CD8-positive, alpha-beta memory T cell (primary cell): ENCODE results near the gene OOEP. TPM values are rescaled to one million over a fixed set of nuclear protein-coding genes. Genes with fewer than 3 reads are reported as not detected.
A peak's percentile ranks its signal among the peaks of the same experiment; 100 is the strongest.

Experiments used
- CTCF ChIA-PET: fragments of 350-600 bp; sonication (Branson Sonifier 250); formaldehyde crosslinking; loops from one replicate; lab custom pipeline; 2021; ENCODE audit warnings: antibody characterized with exemption; lab: Charles Lee
- POLR2A ChIA-PET: fragments of 350-600 bp; sonication (Branson Sonifier 250); formaldehyde crosslinking; loops from one replicate; lab custom pipeline; 2021; ENCODE audit warnings: antibody characterized with exemption; lab: Charles Lee
- DNase-seq, 5 donors: peaks; one replicate each; pipeline versions ENCODE4 v3.0.0 to v3.0.0-alpha.2; 2020 to 2022; ENCODE audit warnings: mixed read lengths in 1 of 5
- H3K27ac ChIP-seq: one replicate; pipeline ENCODE4 v1.7.0; 2013; ENCODE audit warnings: low read depth, mild to moderate bottlenecking, low read length, moderate library complexity
- H3K27me3 ChIP-seq: 2 replicates; pipeline ENCODE4 v1.7.0; 2013; ENCODE audit warnings: low read length, mild to moderate bottlenecking; ENCODE audit not compliant: insufficient read depth, poor library complexity, severe bottlenecking
- H3K36me3 ChIP-seq: 2 replicates; pipeline ENCODE4 v1.7.0; 2013; ENCODE audit warnings: mild to moderate bottlenecking, low read length, moderate library complexity; ENCODE audit not compliant: insufficient read depth
- H3K4me1 ChIP-seq: 2 replicates; pipeline ENCODE4 v1.7.0; 2013; ENCODE audit warnings: mild to moderate bottlenecking, low read length, moderate library complexity; ENCODE audit not compliant: insufficient read depth
- H3K4me3 ChIP-seq: 2 replicates; pipeline ENCODE4 v1.7.0; 2013; ENCODE audit warnings: mild to moderate bottlenecking, low read length
- H3K9me3 ChIP-seq: 2 replicates; pipeline ENCODE4 v1.7.0; 2013; ENCODE audit warnings: mild to moderate bottlenecking, low read length
- H3K27ac Mint-ChIP-seq, 8 donors: one replicate each; pipeline ENCODE4 v1.8.0; 2020 to 2021; ENCODE audit warnings: mixed read lengths in 8 of 8, mild to moderate bottlenecking in 6 of 8, inconsistent platforms in 3 of 8, moderate library complexity in 3 of 8
- H3K27me3 Mint-ChIP-seq, 2 donors: one replicate each; pipeline ENCODE4 v1.8.0; 2020 to 2021; ENCODE audit warnings: mixed read lengths in 2 of 2, mild to moderate bottlenecking in 1 of 2, moderate library complexity in 1 of 2
- H3K36me3 Mint-ChIP-seq, 3 donors: one replicate each; pipeline ENCODE4 v1.8.0; 2020 to 2021; ENCODE audit warnings: mixed read lengths in 3 of 3, inconsistent platforms in 1 of 3, mild to moderate bottlenecking in 1 of 3
- H3K4me1 Mint-ChIP-seq, 3 donors: one replicate each; pipeline ENCODE4 v1.8.0; 2020 to 2021; ENCODE audit warnings: mixed read lengths in 3 of 3, inconsistent platforms in 1 of 3, mild to moderate bottlenecking in 1 of 3
- H3K4me3 Mint-ChIP-seq, 7 donors: one replicate each; pipeline ENCODE4 v1.8.0; 2020 to 2021; ENCODE audit warnings: mixed read lengths in 7 of 7, mild to moderate bottlenecking in 6 of 7, moderate library complexity in 4 of 7, inconsistent platforms in 2 of 7
- H3K9me3 Mint-ChIP-seq, 5 donors: one replicate each; pipeline ENCODE4 v1.8.0; 2020 to 2022; ENCODE audit warnings: mixed read lengths in 5 of 5, mild to moderate bottlenecking in 3 of 5, moderate library complexity in 2 of 5, inconsistent platforms in 1 of 5
- polyA plus RNA-seq: library from polyadenylated mRNA; unstranded; fragments of 300-500 nt; fragmentation: Illumina TruSeq; gene quantifications from one replicate; pipeline ENCODE4 v1.2.3, GENCODE V29; 2021
- total RNA-seq, 2 experiments: library from RNA; stranded (reverse); gene quantifications; one replicate each; pipeline ENCODE4 v1.2.3, GENCODE V29; 2021

The OOEP gene
- total and polyA plus RNA-seq, 3 experiments from 2014 or later, result 0.47 TPM; not detected in 2

DNA sequence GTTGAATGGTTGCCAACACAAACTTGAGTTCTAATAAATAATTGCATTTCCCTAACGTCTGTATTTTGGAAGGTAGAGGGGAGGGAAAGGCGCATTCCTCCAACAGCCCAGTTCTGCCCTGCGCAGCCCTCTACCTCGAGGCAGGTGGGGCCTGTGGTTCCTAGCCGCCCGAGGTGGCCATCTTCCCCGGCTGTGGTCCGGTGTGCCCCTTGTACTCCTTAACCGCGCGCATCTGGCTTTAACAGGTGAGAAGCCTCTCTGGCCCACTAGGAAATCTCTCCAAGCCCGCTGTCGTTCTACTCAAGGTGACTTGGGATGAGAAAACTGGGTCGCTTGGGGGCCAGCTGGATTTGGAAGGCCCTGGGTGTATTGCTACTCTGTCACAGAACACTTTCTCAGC, 5.6 kb downstream of the OOEP start:
- POLR2A ChIA-PET, result no interaction called here

DNA sequence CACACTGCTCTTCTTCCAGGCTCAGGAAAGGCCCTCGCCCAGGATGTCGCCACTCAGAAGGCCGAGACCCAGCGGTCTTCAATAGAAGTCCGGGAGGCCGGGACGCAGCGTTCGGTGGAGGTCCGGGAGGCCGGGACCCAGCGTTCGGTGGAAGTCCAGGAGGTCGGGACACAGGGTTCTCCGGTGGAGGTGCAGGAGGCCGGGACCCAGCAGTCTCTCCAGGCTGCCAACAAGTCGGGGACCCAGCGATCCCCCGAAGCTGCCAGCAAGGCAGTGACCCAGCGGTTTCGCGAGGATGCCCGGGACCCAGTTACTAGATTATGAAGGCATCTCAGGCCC, 6.2 kb downstream of the OOEP start:
- Mint-ChIP-seq H3K27ac (peak overlapping the region in 1 of 8 donors; percentile 19), H3K4me3 (no peak overlapping the region), H3K4me1 (no peaks in the 10 kb centered on the region), H3K36me3 (no peaks in the 10 kb centered on the region), H3K27me3 (peaks cover 0 to 6% of the 10 kb centered on the region in 2 donors), H3K9me3 (no peaks in the 10 kb centered on the region)
- H3K36me3 ChIP-seq, result no peaks in the 10 kb centered on the region
- no peak for DNase-seq
- H3K27me3 ChIP-seq, result no peaks in the 10 kb centered on the region
- H3K4me1 ChIP-seq, result no peaks in the 10 kb centered on the region
- H3K27ac ChIP-seq, result no peak overlapping the region
- H3K9me3 ChIP-seq, result no peaks in the 10 kb centered on the region
- no peak overlapping the region for H3K4me3 ChIP-seq
- POLR2A ChIA-PET, result no interaction called here
- CTCF ChIA-PET, result interaction anchor here (1.1 kb wide), 1 partner anchor 25 kb away, joined by 3 read pairs; no protein-coding TSS in a partner anchor

More for the DNA sequence above, 5.6 kb downstream of the OOEP start:
- H3K4me1 ChIP-seq, result no peaks in the 10 kb centered on the region
- Mint-ChIP-seq H3K27ac (no peak overlapping the region), H3K4me1 (no peaks in the 10 kb centered on the region), H3K27me3 (peaks cover 0 to 3% of the 10 kb centered on the region in 2 donors), H3K4me3 (no peak overlapping the region), H3K9me3 (no peaks in the 10 kb centered on the region), H3K36me3 (no peaks in the 10 kb centered on the region)
- no peaks in the 10 kb centered on the region for H3K27me3 ChIP-seq
- CTCF ChIA-PET, result interaction anchor here (1.1 kb wide), 1 partner anchor 24 kb away, joined by 3 read pairs; no protein-coding TSS in a partner anchor
- H3K4me3 ChIP-seq, result no peak overlapping the region
- H3K36me3 ChIP-seq, result no peaks in the 10 kb centered on the region
- H3K27ac ChIP-seq, result no peak overlapping the region
- no peaks in the 10 kb centered on the region for H3K9me3 ChIP-seq
- no peak for DNase-seq

- Histone ChIP-seq H3K4me3 (no peak overlapping the region), H3K9me3 (no peaks in the 10 kb centered on the region), H3K27me3 (no peaks in the 10 kb centered on the region), H3K27ac (no peak overlapping the region), H3K36me3 (no peaks in the 10 kb centered on the region), H3K4me1 (no peaks in the 10 kb centered on the region)
- CTCF ChIA-PET, result interaction anchor here (1.1 kb wide), 1 partner anchor 25 kb away, joined by 3 read pairs; no protein-coding TSS in a partner anchor
- no peaks in the 10 kb centered on the region for H3K36me3 Mint-ChIP-seq
- POLR2A ChIA-PET, result no interaction called here
- DNase-seq, result no peak
- H3K4me1 Mint-ChIP-seq, result no peaks in the 10 kb centered on the region
- H3K27me3 Mint-ChIP-seq, result peaks cover 0 to 6% of the 10 kb centered on the region in 2 donors
- no peak overlapping the region for H3K4me3 Mint-ChIP-seq
- H3K9me3 Mint-ChIP-seq, result no peaks in the 10 kb centered on the region
- no peak overlapping the region for H3K27ac Mint-ChIP-seq
Measured at GRCh38 chr6:73362869-73363536, 6.7 kb downstream of the OOEP start.

GRCh38 chr6:73362358-73362757, 7.3 kb downstream of the OOEP start, which contains the start of gene KHDC3L:
Gene KHDC3L, plus strand, starts transcription at chr6:73362658. Its CDS starts 72 bp downstream, at chr6:73362730.
- no peaks in the 10 kb centered on the region for H3K9me3 Mint-ChIP-seq
- POLR2A ChIA-PET, result no interaction called here
- no peak within 1 kb of the TSS for H3K27ac ChIP-seq
- no peaks in the 10 kb centered on the region for H3K36me3 Mint-ChIP-seq
- no peaks in the 10 kb centered on the region for H3K27me3 ChIP-seq
- peaks cover 0 to 6% of the 10 kb centered on the region in 2 donors for H3K27me3 Mint-ChIP-seq
- no peak within 1 kb of the TSS for H3K27ac Mint-ChIP-seq
- no peak within 1 kb of the TSS for H3K4me3 ChIP-seq
- CTCF ChIA-PET, result no interaction called here
- no peak within 1 kb of the TSS for H3K4me3 Mint-ChIP-seq
- no peak for DNase-seq
- H3K36me3 ChIP-seq, result no peaks in the 10 kb centered on the region
- H3K4me1 ChIP-seq, result no peaks in the 10 kb centered on the region
- H3K9me3 ChIP-seq, result no peaks in the 10 kb centered on the region
- no peaks in the 10 kb centered on the region for H3K4me1 Mint-ChIP-seq

GRCh38 chr6:73353636-73354593, 15.8 kb downstream of the OOEP start, which contains the start of gene DPPA5:
Gene DPPA5, minus strand, starts transcription at chr6:73354276. Its CDS starts 51 bp downstream, at chr6:73354225.
- Histone ChIP-seq H3K4me3 (no peak within 1 kb of the TSS), H3K9me3 (no peaks in the 10 kb centered on the region), H3K27me3 (no peaks in the 10 kb centered on the region), H3K4me1 (no peaks in the 10 kb centered on the region), H3K27ac (no peak within 1 kb of the TSS), H3K36me3 (no peaks in the 10 kb centered on the region)
- Mint-ChIP-seq H3K27me3 (peaks cover 7 to 26% of the 10 kb centered on the region in 2 donors), H3K4me3 (no peak within 1 kb of the TSS), H3K9me3 (no peaks in the 10 kb centered on the region), H3K27ac (peak within 1 kb of the TSS in 1 of 8 donors; percentile 66), H3K36me3 (no peaks in the 10 kb centered on the region), H3K4me1 (peaks cover 0 to 4% (median 0%) of the 10 kb centered on the region in 3 donors)
- POLR2A ChIA-PET, result no interaction called here
- no peak for DNase-seq
- CTCF ChIA-PET, result interaction anchor here (0.9 kb wide), 1 partner anchor 27 kb away, joined by 4 read pairs; no protein-coding TSS in a partner anchor

- CTCF ChIA-PET, result no interaction called here
- Mint-ChIP-seq H3K4me3 (peak overlapping the region in 1 of 7 donors; percentile 44), H3K9me3 (no peaks in the 10 kb centered on the region), H3K36me3 (peaks cover 0 to 3% (median 0%) of the 10 kb centered on the region in 3 donors), H3K27ac (no peak overlapping the region), H3K4me1 (peaks cover 0 to 4% (median 0%) of the 10 kb centered on the region in 3 donors), H3K27me3 (peaks cover 17 to 38% of the 10 kb centered on the region in 2 donors)
- DNase-seq, result no peak
- Histone ChIP-seq H3K4me1 (no peaks in the 10 kb centered on the region), H3K4me3 (no peak overlapping the region), H3K27me3 (peaks cover 6% of the 10 kb centered on the region), H3K36me3 (no peaks in the 10 kb centered on the region), H3K9me3 (no peaks in the 10 kb centered on the region), H3K27ac (no peak overlapping the region)
- POLR2A ChIA-PET, result no interaction called here
Measured at GRCh38 chr6:73349311-73349710, 20.4 kb downstream of the OOEP start.

- Mint-ChIP-seq H3K27me3 (peaks cover 17 to 38% of the 10 kb centered on the region in 2 donors), H3K4me3 (peak overlapping the region in 1 of 7 donors; percentile 40), H3K27ac (no peak overlapping the region), H3K36me3 (peaks cover 0 to 3% (median 0%) of the 10 kb centered on the region in 3 donors), H3K4me1 (peaks cover 0 to 4% (median 0%) of the 10 kb centered on the region in 3 donors), H3K9me3 (no peaks in the 10 kb centered on the region)
- ChIA-PET CTCF (no interaction called here), POLR2A (no interaction called here)
- no peak overlapping the region for H3K27ac ChIP-seq
- no peaks in the 10 kb centered on the region for H3K36me3 ChIP-seq
- no peak for DNase-seq
- H3K4me3 ChIP-seq, result no peak overlapping the region
- no peaks in the 10 kb centered on the region for H3K9me3 ChIP-seq
- no peaks in the 10 kb centered on the region for H3K4me1 ChIP-seq
- H3K27me3 ChIP-seq, result peaks cover 6% of the 10 kb centered on the region
Measured at GRCh38 chr6:73348550-73349204, 21.0 kb downstream of the OOEP start.
